NCI-H82 (cell line): Measurements from ENCODE around the gene TTC32.

Experiments used
- DNase-seq: peaks from one replicate; lab custom pipeline; 2025; lab: John Stamatoyannopoulos, UW

Gene TTC32

DNA sequence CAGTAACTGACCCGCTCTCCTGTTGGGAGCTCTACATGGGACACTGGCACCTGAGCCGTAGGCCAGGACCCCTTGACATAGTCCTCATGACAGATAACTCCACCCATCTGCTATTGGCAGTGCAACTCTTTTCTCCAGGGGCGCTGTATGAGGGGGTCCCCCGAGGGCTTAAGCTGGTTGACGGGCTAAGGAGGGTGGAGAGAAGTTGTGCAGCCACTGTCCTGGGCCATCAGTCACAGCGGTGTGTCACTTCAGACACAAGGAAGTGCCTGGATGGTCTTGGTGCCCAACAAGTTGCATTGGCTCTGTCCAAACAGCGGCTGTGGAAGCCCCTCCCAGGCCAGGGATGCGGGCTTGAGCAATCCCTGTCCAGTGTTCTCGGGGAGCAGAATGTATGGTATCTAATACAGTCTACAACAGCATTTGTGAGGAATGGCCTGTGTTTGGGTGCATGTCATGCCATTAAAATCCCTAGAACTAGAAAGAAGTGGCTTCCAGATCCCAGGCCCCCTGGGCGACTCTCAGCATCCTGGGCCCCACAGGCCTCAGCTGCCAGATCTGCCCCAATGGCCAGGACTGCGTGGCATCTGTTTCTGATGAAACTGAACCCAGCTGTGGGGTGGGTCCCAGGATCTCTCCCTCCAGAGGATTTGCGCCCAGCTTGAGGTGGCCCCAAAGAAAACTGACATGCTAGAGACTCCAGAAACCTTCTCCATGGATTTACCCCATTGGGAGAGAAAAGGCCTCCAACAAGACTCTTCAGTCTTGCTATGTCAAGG lies 23.3 kb downstream of the TTC32 start:
- no peak for DNase-seq

GRCh38 chr2:19876751-19877150 lies 25.0 kb downstream of the TTC32 start:
- DNase-seq: no peak

DNA sequence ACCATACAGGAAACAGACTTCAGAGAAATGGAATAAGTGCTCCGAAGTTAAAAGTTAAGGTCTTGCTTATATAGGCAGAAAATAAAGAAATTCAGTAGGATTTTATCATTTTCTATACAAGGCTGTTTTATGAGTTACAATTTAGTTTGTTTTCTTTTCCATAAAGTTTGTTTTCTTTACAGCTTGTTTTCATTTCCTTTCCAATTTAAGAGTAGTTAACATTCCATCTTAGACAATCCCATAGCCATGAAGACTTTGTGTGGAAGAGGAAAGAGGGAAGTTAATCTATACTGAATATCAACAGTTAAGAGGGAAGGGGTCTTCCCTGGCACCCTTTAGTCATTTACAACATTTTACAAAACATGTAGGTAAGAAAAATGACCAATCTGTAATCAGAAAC lies 26.5 kb downstream of the TTC32 start:
- DNase-seq: no peak

DNA sequence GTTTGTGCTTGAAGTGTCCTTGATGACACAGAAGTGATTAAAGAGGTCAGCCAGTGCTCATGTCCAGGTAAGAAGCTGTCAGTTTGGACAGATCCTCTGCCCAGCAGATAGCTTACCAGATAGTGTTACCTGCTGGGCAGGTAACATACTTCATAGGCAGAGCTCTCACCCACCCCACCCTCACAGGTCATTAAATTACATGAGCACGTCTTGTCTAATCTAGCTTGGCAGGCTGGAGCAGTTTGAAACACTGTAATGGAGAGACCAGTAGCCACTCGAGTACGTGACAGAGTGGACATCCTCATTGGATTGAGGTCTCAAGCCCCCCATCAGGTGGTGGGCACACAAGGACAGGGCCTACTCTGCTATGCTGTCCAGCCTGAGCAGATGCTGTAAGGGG lies 27.1 kb downstream of the TTC32 start:
- DNase-seq: no peak

DNA sequence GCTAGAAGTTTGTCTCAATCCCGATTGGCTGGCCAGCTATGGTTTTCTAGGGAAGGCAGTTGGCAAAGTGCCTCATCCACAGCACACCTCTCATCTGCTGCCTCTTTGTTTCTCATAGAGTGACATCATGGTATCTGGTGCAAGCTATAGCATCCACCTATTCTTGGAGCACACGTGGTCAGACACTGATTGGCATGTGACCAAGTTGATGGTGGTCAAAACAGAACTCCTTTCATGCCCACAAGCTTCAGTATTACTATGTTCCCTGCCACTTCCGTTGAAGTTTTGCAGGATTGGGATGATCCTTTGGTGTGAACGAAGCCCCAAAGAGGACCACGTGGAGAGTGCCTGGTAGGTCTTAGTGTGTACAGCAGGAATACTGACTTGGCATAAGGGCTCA lies 28.8 kb downstream of the TTC32 start:
- DNase-seq: no peak

DNA sequence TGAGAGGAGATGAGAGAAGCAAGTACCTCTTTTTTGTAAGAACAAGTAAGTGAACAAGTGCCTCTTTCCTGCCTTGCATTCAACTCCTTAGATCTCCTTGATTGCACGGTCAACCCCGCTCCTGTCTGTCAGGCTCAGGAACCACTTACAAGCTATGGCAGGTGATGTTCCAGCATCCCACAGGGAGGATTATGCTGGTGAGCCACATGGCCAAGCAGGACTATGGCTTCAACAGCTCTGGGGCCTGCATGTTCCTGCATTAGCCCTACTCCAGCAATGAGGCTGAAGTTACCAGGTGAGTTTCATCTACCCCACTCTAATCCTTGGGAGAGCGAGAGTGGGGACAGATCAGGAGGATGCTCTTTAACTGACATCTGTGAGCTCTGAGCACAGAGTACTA lies 29.5 kb downstream of the TTC32 start:
- DNase-seq: no peak

GRCh38 chr2:19871836-19872235 lies 29.9 kb downstream of the TTC32 start:
- no peak for DNase-seq

- no peak for DNase-seq
Measured at GRCh38 chr2:19870792-19871191, 31.0 kb downstream of the TTC32 start.

- no peak for DNase-seq
Measured at GRCh38 chr2:19868701-19869580, 32.8 kb downstream of the TTC32 start.

DNA sequence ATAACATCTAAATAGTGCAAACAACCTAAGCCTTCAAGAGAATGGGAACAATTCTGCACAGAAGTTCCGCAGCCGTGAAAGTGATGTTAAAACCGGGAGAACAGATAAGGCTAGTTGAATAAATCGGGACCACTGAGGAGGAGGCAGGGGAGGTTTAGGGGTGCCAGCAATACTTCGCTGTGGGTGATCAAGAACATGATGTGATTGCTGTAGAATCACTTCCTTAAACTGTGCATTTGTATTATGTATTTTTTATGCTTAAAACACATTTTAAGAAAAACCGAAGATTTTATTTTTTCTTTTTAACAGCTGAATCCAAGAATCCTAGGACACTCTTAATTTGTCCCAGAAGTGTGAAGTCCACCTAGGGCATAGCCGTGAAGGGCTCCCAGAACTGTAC lies 33.6 kb downstream of the TTC32 start:
- DNase-seq: no peak

DNA sequence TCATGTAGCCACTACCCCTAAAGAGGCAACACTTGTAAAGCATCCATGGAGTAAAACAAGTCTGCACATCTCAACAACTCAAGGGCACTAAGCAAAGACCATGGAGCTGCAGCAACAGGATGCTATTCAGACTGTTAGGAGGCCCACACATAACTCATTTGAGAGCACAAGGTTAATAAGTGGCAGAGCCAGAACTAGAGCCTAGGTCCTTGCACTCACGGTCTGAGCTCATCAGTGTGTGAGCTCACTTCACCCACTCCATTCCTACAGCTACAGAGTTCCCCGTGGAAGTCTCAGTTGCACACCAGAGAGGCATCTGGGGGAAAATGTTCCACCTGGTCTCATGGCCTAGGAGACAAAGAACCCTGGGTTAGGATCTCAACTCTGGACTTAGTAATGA lies 35.0 kb downstream of the TTC32 start:
- DNase-seq: no peak

DNA sequence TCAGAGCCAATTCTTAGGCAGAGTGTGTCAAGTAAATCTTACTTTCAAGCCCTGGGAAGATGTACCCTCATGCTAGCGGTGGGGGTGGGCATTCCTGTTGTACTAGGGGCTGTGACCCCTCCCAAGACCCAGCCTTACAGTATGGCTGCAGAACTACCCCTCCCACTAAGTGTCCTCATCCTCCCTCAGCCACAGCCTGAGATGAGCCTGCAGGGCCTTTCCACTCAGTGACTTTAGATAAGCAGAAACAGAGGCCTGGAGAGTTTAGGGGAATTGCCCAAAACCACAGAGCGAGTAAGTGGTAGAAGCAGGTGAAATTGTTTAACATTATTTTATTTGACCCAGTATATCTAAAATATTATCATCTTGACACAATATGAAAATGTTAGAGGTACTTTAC lies 36.6 kb downstream of the TTC32 start:
- no peak for DNase-seq

DNA sequence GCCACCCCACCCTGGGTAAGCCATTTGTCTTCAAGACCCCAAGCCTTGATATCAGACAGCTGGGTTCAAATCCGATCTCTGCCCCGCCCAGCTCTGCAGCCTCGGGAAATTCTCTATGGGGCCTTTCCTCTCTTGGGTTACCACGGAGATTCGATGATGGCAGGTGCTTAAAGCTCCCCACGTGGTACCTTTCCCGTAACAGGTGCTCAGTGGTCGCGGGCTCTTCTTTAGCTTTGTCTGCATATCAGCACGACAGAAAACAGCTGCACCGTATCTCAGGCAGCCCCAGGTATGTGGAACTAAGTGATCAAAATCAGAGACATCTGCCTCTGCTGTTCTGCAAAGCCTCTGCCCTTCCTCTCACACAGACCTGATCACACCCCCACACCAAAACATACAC lies 37.4 kb downstream of the TTC32 start:
- no peak for DNase-seq

GRCh38 chr2:19863303-19864041 lies 38.3 kb downstream of the TTC32 start:
- DNase-seq: peak; percentile 63

DNA sequence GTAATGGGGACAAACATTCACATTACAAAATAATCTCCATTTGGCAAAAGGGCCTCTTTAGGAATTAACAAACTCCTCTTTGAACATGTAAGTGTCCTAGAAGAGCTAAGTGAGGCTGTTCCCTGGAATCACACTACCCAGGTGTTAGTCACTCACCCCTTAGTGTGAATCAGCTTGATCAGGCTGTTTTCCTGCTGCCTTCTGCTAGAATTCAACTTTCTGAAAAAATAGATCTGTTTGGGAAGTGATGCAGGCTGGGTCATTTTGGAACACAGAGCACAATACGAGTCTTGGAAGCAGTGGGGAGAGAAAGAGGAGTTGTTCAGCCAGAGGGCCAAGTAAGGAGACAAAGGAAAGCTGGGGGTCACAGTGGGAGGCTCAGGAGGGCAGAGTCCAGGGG lies 40.0 kb downstream of the TTC32 start:
- no peak for DNase-seq

- no peak for DNase-seq
Measured at GRCh38 chr2:19860022-19860421, 41.8 kb downstream of the TTC32 start.

DNA sequence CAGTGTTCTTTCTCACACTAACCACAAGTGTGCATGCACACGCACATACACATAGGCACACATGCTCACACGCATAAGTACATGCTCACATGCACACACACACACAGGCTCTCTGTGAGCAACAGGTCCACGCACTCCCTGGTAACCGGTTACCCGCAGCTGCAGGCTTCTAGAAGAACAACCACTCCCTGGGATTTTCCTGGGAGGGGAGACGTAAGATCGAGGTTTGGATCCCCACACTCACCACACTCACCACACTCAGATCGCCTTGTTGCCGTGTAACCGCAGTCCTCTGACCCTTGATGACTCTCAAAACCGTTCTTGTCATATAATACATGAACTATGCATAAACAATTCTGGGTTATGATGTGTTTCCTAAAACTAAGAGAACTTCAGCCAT lies 42.2 kb downstream of the TTC32 start:
- DNase-seq: no peak

- no peak for DNase-seq
Measured at GRCh38 chr2:19857806-19858205, 44.0 kb downstream of the TTC32 start.

- no peak for DNase-seq
Measured at GRCh38 chr2:19857100-19857499, 44.7 kb downstream of the TTC32 start.

DNA sequence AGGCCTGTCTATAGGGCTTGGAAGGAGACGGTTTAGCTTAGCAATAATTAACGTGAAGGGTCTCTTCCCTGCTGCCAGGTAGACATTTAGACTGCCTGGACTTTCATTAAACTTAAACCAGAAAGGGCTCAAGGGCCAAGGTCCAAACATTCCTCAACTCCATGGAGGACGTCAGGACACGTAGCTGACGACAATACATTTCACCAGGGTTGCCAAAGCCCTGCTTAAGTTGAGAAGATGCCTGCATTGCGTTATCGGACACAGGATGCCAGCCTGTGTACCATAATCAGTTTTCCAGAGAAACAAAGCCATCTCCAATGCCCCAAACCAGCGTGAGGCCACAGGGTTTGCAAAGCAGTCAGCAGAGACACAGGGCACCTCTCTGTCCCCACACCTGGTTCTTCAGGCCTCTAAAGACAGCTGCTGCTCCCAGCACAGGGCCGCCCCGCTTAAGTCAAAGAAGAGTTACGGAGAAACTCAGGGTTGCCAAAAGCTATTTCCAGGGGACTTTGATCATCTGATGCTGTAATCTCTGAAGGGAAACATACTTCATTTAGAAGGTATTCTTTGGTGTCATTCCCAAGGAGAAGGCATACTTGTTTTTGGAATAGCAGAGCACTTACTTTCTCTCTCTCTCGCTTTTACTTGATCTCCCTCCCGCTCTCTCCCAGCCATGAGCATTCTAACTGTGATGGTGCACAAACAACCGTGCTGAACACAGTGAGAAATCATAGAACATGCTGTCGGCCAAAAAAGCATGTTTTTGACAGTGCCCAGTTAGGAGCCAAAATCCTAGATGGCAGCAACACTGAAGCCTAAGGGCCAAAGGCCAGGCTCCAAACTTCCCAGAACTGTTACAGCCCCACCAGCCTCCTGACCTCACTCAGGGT lies 46.0 kb downstream of the TTC32 start:
- DNase-seq: no peak
